OCI-LY7 (cell line): ENCODE data around the gene PHYKPL.

Experiments
- EZH2phosphoT487 ChIP-seq: fragments of 200-600 bp; sonication (generic); IDR thresholded peaks from 2 replicates; pipeline ENCODE4 v1.6.1; 2018; ENCODE audit warnings: low read depth, borderline replicate concordance, mild to moderate bottlenecking, mixed run types, antibody characterized with exemption, low read length, moderate library complexity, mixed read lengths
- TF ChIP-seq, protein P1 (sequence below): fragments of 200-600 bp; sonication (generic); conservative IDR thresholded peaks from 2 replicates; pipeline ENCODE4 v1.5.1; 2014; ENCODE audit warnings: mild to moderate bottlenecking, antibody characterized with exemption, low read length, moderate library complexity, mixed read lengths

DNA sequence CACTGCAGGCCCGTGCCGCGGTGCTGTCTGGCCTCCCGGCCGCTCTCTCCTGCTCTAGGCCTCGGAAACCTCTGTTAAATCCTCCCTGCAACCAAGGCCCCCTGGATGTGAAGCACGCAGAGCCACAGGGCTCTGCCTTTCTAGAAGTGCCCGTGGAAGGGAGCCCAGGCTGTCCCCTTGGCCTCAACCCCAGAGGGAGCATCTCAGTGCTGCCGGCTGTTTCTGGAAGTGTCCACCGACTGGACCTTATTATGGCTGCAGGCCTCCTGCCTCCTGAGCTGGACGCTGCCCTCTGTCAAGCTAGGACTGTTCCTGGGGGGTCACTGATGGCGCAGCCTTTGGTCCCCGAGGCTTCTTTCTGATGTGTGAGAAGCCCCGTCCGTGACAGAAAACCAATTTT, 40.4 kb upstream of the PHYKPL start:
- TF ChIP-seq, protein P1, sequence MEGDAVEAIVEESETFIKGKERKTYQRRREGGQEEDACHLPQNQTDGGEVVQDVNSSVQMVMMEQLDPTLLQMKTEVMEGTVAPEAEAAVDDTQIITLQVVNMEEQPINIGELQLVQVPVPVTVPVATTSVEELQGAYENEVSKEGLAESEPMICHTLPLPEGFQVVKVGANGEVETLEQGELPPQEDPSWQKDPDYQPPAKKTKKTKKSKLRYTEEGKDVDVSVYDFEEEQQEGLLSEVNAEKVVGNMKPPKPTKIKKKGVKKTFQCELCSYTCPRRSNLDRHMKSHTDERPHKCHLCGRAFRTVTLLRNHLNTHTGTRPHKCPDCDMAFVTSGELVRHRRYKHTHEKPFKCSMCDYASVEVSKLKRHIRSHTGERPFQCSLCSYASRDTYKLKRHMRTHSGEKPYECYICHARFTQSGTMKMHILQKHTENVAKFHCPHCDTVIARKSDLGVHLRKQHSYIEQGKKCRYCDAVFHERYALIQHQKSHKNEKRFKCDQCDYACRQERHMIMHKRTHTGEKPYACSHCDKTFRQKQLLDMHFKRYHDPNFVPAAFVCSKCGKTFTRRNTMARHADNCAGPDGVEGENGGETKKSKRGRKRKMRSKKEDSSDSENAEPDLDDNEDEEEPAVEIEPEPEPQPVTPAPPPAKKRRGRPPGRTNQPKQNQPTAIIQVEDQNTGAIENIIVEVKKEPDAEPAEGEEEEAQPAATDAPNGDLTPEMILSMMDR = no peak
- no peak for TF ChIP-seq EZH2phosphoT487
